NOMO-1 treated with DMSO at 0.1 percent for 48 hours (cell line): ENCODE results near the gene PSMA3.

Experiments used
- DNase-seq: peaks from one replicate; lab custom pipeline; 2025; ENCODE audit not compliant: unreplicated experiment; lab: John Stamatoyannopoulos, UW

The PSMA3 gene

DNA sequence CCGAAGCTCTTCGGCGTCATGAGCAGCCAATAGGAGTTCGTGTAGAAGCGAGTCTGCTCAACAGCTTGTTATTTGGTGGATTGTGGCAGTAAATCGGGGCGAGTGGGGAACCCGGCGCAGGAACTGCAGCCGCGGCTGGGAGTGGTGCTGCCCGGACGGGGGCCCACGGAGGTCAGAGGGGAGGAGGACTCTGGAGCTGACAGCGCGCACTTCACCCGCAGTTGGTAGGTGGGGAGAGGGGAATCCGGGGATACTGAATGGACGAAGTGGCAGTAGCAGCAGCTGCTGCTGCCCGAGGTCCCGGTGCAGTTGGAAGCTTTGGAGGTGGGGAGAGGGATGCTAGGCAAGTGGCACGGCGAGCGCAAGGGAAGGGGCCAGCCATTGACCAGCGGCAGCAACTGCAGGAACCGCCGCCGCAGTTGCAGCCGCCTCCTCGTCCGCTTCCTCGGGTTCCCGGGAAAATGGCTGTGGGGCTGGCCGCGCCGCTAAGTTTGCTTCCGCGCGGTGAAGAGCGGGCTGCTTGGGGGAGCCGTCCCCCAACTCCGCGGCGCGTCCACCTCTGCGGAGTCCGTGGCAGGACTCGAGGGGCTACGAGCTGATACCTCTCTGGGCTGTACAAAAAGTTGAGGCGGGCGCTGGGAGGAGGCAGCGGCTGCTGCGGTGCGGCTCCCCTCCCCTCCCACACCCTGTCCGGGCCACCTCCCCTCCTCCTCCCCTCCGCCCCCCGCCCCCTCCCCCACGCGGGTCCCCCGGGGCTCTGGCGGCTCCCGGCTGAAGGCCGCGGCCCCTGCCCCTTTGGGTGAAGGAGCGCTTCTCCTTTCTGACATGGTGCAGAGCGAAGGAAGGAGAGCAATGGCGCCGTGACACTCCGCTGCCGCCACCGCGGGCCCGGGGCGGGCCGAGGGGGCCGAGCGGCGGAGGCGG lies 54.1 kb downstream of the PSMA3 start, which contains the start of gene ARID4A:
TSS of gene ARID4A (plus strand) at position 79 of the 924 bp plus-strand sequence. CDS start 1,300 bp downstream, outside the sequence.
- peak; percentile 26 for DNase-seq

DNA sequence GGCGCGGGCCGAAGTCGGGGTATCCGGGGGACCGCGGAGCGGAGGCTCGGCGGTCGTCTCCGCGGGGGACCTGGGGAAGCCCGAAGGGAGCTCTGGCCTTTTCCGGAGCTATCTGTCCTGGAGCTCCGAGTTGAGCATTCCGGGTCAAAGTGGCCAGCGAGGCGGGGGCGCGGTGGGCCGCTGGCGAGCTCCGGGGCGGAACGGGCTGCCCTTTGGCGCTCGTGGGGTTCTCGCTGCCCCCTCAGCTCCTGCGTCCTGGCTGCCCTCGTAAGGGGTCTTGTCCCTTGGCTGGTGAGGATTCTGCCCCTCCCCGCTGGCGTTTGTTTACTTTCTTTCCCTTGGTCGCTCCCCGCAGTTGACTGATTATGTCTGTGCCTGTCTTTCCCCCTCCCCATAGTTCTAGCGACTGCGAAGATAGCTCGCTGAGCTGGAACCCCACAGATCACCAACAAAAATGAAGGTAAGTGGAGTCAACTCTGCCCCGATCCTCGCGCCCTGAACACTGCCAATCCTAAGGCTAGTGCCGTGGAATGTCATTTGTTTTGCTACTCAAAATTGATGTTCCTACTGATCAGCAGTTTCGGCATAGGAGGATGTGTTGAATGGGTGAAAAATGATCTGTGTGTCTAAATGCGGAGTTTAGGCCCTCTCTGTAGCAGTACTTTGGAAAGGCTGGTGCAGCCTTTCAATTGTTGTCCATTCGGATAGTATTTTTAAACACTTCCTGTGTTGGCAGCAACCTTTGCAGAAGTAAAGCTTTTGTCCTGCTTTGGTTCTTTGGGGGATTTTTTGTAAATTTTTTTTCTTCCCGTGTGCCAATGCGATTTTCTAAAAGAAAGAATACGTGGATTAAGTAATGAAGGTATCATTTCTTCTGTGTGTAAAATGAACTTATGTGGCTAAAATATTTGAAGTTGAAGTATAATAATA lies 55.0 kb downstream of the PSMA3 start:
- DNase-seq, result no peak

DNA sequence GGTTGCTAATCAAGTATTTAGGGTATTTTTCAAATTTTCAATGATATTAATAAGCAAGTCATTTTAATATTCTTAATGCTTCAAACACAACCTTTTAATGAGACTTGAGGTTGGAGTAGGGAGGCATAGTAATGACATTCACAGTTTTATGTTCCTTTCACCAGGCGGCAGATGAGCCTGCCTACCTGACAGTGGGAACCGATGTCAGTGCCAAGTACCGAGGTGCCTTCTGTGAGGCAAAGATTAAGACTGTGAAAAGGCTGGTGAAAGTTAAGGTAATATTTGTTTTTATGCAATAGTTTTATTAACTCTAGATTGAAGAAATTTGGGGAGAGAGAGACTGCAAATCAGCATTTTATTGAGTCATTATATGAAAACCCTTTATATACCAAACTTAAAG lies 56.8 kb downstream of the PSMA3 start:
- DNase-seq, result no peak

DNA sequence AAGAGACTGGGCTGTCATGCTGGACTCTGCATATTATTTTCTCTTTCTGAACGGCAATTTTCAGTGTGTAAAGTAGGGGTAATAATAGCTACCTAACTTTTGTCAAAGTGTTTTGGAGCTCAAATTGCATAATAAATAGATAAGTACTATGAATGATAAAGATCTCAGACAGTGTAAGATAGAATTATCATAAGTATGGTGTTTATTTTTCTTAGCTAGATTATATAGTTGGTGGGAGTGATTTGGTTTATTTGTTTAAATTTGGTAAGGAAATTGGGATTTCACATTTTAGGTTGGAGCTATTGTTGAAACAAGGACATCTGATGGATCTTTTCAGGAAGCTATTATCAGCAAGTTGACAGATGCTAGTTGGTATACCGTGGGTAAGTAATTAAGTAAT lies 61.1 kb downstream of the PSMA3 start:
- no peak for DNase-seq

DNA sequence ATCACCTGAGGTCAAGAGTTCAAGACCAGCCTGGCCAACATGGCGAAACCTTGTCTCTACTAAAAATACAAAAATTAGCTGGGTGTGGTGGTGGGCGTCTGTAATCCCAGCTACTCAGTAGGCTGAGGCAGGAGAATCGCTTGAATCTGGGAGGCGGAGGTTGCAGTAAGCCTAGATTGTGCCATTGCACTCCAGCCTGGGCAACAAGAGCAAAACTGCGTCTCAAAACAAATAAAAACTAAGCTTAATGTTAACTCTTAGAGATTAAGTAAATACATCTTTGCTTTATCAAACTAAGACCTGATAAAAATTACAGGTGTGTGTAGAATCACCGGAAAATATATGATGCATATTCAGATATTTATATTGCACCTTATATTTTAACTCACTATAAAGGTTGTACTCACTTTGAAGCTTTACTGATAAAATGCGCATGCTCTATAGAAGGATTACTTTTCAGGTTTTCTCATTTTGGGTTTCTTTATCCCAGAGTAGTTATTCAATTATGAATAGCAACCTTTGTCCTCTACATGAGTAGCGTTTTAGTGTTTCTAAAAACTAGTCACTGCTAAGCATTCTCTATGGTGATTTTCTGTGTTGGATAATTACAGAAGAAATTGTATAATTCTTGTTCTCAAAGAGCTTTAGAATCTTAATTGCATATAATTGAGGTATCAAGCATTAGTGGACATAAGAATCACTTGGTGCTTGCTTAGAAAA lies 63.1 kb downstream of the PSMA3 start:
- no peak for DNase-seq

DNA sequence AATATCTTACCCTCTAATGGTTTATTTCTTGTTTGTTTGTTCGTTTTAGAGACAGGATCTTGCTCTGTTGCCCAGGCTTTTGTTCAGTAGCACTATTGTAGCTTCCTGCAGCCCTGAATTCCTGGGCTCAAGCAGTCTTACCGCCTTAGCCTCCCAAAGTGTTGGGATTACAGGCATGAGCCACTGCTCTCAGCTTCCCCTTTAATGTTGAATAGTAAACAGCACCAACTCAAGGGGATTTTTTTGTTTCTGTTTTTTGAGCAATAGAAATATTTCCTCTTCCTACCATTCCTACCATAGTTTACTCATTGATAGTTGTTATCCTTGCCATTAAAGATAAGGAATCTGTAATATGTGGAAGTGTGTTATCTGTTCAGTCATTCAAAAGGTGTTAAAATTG lies 64.4 kb downstream of the PSMA3 start:
- DNase-seq, result no peak

DNA sequence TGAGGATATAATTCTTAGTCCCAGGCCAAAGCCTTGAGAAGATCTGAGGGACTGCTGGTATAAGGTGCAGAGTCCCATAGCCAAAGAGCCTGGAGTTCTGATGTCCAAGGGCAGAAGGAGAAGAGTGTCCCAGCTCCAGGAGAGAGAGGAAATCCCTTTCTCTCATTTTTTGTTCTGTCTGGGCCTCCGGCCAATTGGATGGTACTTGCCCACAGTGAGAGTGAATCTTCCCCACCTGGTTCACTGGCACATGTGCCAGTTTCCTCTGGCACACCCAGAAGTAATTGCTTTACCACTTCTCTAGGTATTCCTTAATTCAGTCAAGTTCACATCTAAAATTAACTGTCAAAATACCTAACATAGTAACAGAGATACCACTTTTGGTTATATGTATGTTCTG lies 69.1 kb downstream of the PSMA3 start:
- DNase-seq, result no peak

DNA sequence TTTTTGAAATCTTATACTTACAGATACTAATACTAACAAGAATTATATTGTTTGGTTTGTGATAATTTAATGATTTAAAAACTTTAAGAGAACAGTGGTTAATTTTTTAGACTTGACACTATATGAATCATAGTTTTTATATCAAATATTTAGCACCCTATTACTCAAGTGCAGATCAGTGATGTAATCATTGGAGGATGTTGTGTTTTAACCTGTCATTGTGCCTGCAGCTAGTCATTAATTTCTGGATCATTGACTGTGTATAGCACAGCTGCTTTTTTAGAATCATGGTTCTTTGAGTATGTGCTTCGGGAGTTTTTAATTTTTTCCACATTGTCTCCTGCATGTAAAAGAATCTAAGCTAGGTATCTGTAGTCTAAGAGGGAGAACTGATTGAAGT lies 71.0 kb downstream of the PSMA3 start:
- no peak for DNase-seq
